Stimulated activated CD8-positive, alpha-beta memory T cell treated with anti-CD3 and anti-CD28 coated beads, Interleukin-2, amount 100 ng/mL, for 48 hours (primary cell): ENCODE data around the gene ATP6AP2.
"Not testable (repeated sequence)": the region's sequence is repeated elsewhere in the genome, so short reads cannot be mapped to it uniquely, and the experiment has no call there.

Experiments
- DNase-seq, 2 donors: peaks; one replicate each; pipeline ENCODE4 v3.0.0-alpha.2; 2020; ENCODE audit warnings: low read depth in 2 of 2

The ATP6AP2 gene

GRCh38 chrX:40575411-40575810, 5.4 kb upstream of the ATP6AP2 start:
- not testable (repeated sequence) for DNase-seq

- DNase-seq = no peak
These were observed 4.5 kb upstream of the ATP6AP2 start for GRCh38 chrX:40576291-40576690.

DNA sequence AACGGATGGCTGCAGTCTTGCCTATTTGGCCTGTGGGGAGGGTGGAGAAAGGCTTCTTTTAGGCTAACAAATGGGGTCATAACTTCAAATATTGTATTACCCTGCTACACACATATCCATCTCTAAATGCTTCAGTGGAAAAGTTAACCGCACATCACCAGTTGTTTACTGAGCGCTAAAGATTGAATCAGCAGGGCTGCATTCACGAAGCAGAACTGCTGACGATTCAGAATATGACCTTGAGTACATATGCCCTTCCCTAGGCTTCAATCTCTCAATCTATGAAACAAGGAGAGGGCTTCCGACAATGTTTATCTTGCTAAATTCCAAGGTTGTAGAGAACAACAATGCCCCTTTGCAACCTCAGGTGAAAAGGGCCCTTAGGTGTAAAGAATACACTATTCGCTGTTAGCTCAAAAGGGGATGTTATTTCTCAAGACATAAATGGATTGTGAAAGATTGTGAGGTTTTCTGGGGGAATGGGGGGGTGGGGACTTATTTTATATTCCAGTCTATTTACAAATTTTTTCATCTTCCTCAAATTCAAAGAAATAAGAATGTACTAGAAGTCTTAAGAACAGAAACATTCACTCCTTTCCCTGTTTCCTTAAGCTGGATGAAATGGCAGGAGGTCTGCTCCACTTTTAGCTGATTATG, 2.6 kb upstream of the ATP6AP2 start:
- no peak for DNase-seq

GRCh38 chrX:40579141-40579540, 1.6 kb upstream of the ATP6AP2 start:
- no peak for DNase-seq

- no peak for DNase-seq
These were observed 752 bp upstream of the ATP6AP2 start for GRCh38 chrX:40579900-40580536.

DNA sequence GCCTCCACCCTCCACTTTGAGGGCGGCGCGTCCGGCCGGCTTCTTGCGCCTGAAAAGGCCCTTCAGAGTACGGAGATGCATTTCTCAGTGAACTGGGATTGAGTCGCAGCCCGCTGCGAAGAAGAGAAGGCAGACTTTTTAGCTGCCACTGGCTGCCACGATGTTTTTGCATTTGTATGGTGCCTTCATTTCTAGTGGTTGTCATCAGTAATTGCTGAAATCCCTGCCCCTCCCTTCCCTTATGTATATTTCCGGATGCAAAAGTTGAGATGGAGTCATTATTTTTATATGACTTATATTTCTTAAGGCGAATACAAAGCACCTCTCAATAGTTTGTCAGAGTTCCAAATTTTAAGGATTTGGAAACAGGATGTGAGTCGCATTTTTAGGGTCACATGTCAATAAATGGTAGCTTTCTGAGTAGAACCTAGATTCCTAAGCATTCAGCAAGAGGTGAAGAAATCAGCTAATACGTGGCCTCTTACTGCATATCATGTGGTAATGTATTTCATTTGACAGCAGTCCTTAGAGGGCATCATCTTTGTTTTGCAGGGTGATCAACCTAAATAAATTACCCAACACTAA, 658 bp downstream of the ATP6AP2 start:
- no peak for DNase-seq

DNA sequence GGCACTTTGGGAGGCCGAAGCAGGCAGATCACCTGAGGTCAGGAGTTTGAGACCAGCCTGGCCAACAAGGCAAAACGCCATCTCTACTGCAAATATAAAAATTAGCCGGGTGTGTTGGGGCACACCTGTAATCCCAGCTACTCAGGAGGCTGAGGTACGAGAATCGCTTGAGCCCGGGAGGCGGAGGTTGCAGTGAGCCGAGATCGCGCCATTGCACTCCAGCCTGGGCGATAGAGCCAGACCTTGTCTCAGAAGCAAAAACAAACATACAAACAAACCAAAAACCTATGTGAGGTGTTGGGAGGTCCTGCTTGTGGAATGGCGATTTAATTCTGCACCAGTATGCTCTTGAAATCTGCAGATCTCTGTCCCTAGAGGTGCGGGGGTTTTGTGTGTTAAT, 1.4 kb downstream of the ATP6AP2 start:
- DNase-seq = not testable (repeated sequence)

GRCh38 chrX:40582811-40583210, 2.0 kb downstream of the ATP6AP2 start:
- DNase-seq = no peak

- DNase-seq = not testable (repeated sequence)
These were observed 6.9 kb downstream of the ATP6AP2 start for GRCh38 chrX:40587623-40588022.

GRCh38 chrX:40589616-40590321, 9.0 kb downstream of the ATP6AP2 start:
- not testable (repeated sequence) for DNase-seq

DNA sequence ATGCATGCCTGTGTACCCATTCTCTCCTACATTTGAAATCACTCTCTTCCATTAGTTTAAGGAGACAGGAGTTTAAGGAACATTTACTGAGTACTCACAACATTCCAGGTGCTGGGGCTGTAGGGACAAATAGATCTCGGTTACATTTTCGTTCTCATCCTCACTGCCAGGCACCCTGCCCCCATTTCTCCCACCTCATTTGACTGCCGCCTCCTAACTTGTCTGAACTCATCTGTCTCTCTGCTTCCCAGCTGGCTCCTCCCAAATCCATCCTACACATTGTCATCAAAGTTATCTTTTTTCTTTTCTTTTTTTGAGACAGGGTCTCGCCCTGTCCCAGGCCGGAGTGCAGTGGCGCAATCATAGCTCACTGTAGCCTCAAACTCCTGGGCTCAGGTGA, 22.7 kb downstream of the ATP6AP2 start:
- no peak for DNase-seq

GRCh38 chrX:40607381-40607780, 26.6 kb downstream of the ATP6AP2 start:
- no peak for DNase-seq

DNA sequence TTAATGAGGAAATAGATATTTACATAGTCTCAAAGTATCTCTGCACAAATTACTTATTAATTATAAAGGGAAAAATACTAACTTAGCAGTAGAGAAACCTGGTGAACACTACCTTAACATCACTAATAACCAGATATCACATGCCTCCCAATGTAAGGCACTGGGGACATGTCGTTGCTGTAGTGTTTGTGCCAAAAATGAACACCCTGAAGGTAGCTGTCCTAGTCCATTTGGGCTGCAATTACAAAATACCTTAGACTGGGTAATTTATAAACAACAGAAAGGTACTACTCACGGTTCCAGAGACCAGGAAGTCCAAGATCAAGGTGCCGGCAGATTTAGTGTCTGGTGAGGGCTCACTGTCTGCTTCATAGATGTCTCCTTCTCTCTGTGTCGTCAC, 31.7 kb downstream of the ATP6AP2 start:
- no peak for DNase-seq

- no peak for DNase-seq
These were observed 35.2 kb downstream of the ATP6AP2 start for GRCh38 chrX:40615976-40616375.

DNA sequence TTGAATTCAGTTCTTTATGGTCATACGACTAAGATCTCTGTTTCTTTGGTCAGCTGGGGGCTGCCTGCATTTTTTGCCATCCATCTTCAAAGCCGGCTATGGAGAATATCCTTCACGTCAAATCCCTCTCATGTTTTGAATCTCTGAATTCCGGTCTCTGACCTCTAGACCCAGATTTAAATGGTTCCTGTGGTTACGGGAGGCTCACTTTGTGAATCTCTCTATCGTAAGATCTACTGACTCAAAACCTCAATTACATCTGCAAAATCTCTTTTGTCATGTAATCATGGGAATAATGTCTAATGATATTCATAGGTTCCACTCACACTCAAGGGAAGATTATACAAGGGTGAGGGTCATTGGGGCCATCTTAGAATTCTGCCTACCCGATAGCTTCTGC, 36.8 kb downstream of the ATP6AP2 start:
- DNase-seq = no peak

- DNase-seq = no peak
These were observed 41.8 kb downstream of the ATP6AP2 start for GRCh38 chrX:40622479-40623138.

GRCh38 chrX:40623139-40623536, 42.4 kb downstream of the ATP6AP2 start, which contains the start of gene MPC1L:
MPC1L (plus strand) TSS chrX:40623428; CDS start chrX:40623566, 138 bp downstream.
- no peak for DNase-seq

DNA sequence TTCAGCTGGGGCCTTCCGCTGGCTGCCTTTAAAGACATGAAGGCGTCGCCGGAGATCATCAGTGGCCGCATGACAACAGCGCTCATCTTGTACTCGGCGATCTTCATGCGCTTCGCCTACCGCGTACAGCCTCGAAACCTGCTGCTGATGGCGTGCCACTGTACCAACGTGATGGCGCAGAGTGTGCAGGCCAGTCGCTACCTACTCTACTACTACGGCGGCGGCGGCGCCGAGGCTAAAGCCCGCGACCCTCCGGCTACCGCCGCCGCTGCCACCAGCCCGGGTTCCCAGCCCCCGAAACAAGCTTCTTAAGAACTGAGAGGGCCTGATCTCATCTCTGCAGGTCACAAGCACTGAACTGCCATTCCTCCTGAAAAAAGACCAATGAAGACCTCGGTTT, 42.9 kb downstream of the ATP6AP2 start:
- no peak for DNase-seq

GRCh38 chrX:40625294-40625693, 44.5 kb downstream of the ATP6AP2 start:
- no peak for DNase-seq

DNA sequence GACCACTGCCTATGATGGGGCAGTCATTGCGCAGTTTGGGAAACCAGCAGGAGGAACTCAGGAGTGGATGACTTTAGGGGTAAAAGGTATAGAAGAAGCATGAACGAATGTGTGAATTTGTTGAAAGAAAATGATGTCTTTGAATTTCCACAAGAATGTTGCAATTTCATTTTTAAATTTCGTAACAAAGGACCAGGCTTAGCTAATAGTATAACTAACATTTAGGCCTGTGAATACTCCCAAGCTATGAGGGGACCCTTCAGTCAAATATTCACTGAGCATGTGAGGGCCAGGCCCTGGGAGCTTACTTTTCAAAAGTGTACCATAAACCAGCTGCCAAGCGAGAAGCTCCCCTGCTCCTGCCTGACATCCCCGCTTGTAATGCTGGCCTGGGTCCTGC, 47.7 kb downstream of the ATP6AP2 start:
- DNase-seq = no peak

- DNase-seq = no peak
These were observed 51.4 kb downstream of the ATP6AP2 start for GRCh38 chrX:40632199-40632598.

GRCh38 chrX:40637687-40638086, 56.9 kb downstream of the ATP6AP2 start:
- no peak for DNase-seq
